ENCODE results near the gene WFDC1. TPM values are rescaled to one million over a fixed set of nuclear protein-coding genes. Genes with fewer than 3 reads are reported as not detected.

Gene WFDC1
- total RNA-seq, 1 donor from 2014 or later, result 2.0 TPM

- ATAC-seq (no peak), DNase-seq (no peak)
- intact Hi-C loops (cut with micrococcal nuclease), result no loop called here
These were observed 561 bp upstream of the WFDC1 start for GRCh38 chr16:84294117-84294516.

- DNase-seq (no peak), ATAC-seq (no peak)
- intact Hi-C loops (cut with micrococcal nuclease), result no loop called here
These were observed 654 bp downstream of the WFDC1 start for GRCh38 chr16:84295203-84295860.

- intact Hi-C loops (cut with micrococcal nuclease), result no loop called here
- DNase-seq (no peak), ATAC-seq (no peak)
These were observed 3.8 kb downstream of the WFDC1 start for GRCh38 chr16:84298376-84298899.

GRCh38 chr16:84299734-84300440 is 5.2 kb downstream of the WFDC1 start:
- DNase-seq (no peak), ATAC-seq (no peak)
- intact Hi-C loops (cut with micrococcal nuclease), result no loop called here

- DNase-seq, result no peak
- ATAC-seq, result peak; percentile 40
- intact Hi-C loops (cut with micrococcal nuclease), result no loop called here
These were observed 7.7 kb downstream of the WFDC1 start for GRCh38 chr16:84302111-84302954.

- DNase-seq, result no peak
- ATAC-seq, result peak; percentile 45
- intact Hi-C loops (cut with micrococcal nuclease), result no loop called here
These were observed 8.3 kb downstream of the WFDC1 start for GRCh38 chr16:84303023-84303422.

- ATAC-seq (no peak), DNase-seq (no peak)
- intact Hi-C loops (cut with micrococcal nuclease), result no loop called here
These were observed 8.8 kb downstream of the WFDC1 start for GRCh38 chr16:84303516-84303915.

GRCh38 chr16:84306564-84306963 is 11.9 kb downstream of the WFDC1 start:
- DNase-seq (no peak), ATAC-seq (no peak)
- intact Hi-C loops (cut with micrococcal nuclease), result no loop called here

- ATAC-seq, result no peak
- no peak for DNase-seq
- intact Hi-C loops (cut with micrococcal nuclease), result no loop called here
These were observed 12.7 kb downstream of the WFDC1 start for GRCh38 chr16:84307209-84307954.

- DNase-seq (peak; percentile 66), ATAC-seq (peak; percentile 69)
- intact Hi-C loops (cut with micrococcal nuclease), result no loop called here
These were observed 13.4 kb downstream of the WFDC1 start for GRCh38 chr16:84308120-84308519.

GRCh38 chr16:84310642-84311041 is 16.0 kb downstream of the WFDC1 start:
- intact Hi-C loops (cut with micrococcal nuclease), result no loop called here
- ATAC-seq (no peak), DNase-seq (no peak)

- no peak for DNase-seq
- no peak for ATAC-seq
- intact Hi-C loops (cut with micrococcal nuclease), result no loop called here
These were observed 18.2 kb downstream of the WFDC1 start for GRCh38 chr16:84312783-84313382.

GRCh38 chr16:84313921-84314320 is 19.2 kb downstream of the WFDC1 start:
- DNase-seq (no peak), ATAC-seq (no peak)
- intact Hi-C loops (cut with micrococcal nuclease), result no loop called here

- intact Hi-C loops (cut with micrococcal nuclease), result no loop called here
These were observed 19.7 kb downstream of the WFDC1 start for GRCh38 chr16:84314373-84314772.

GRCh38 chr16:84314814-84315213 is 20.1 kb downstream of the WFDC1 start:
- intact Hi-C loops (cut with micrococcal nuclease), result no loop called here
- DNase-seq (no peak), ATAC-seq (no peak)

More at GRCh38 chr16:84314373-84314772, 19.7 kb downstream of the WFDC1 start:
- no peak for ATAC-seq
- no peak for DNase-seq

- DNase-seq (no peak), ATAC-seq (no peak)
- intact Hi-C loops (cut with micrococcal nuclease), result no loop called here
These were observed 20.7 kb downstream of the WFDC1 start for GRCh38 chr16:84315422-84315821.

GRCh38 chr16:84318091-84318975 is 23.7 kb downstream of the WFDC1 start:
- no peak for ATAC-seq
- intact Hi-C loops (cut with micrococcal nuclease), result no loop called here

More at GRCh38 chr16:84318091-84318975, 23.7 kb downstream of the WFDC1 start:
- no peak for DNase-seq
